Panc1 (cell line): ENCODE data around the gene PSKH1.

Experiments
- POLR2AphosphoS5 ChIP-seq: IDR thresholded peaks from 2 replicates; pipeline ENCODE4 v1.6.1; 2012; ENCODE audit warnings: mild to moderate bottlenecking, low read depth, low read length, moderate library complexity
- TCF7L2 ChIP-seq: IDR thresholded peaks from 2 replicates; pipeline ENCODE4 v1.6.1; 2011; ENCODE audit warnings: mild to moderate bottlenecking, low read depth, low read length, inconsistent platforms
- TF ChIP-seq, protein P1 (sequence below): fragments of 450-650 bp; IDR thresholded peaks from 2 replicates; pipeline ENCODE4 v1.5.1; 2017; ENCODE audit warnings: mild to moderate bottlenecking
- TF ChIP-seq, protein P2 (sequence below), 2 experiments: IDR thresholded peaks; 2 replicates each; pipeline ENCODE4 v1.6.1; 2011 to 2012; ENCODE audit warnings: low read depth in 2 of 2, control low read depth in 1 of 2, low read length in 1 of 2, mild to moderate bottlenecking in 1 of 2, moderate library complexity in 1 of 2; ENCODE audit not compliant: insufficient read depth in 1 of 2

DNA sequence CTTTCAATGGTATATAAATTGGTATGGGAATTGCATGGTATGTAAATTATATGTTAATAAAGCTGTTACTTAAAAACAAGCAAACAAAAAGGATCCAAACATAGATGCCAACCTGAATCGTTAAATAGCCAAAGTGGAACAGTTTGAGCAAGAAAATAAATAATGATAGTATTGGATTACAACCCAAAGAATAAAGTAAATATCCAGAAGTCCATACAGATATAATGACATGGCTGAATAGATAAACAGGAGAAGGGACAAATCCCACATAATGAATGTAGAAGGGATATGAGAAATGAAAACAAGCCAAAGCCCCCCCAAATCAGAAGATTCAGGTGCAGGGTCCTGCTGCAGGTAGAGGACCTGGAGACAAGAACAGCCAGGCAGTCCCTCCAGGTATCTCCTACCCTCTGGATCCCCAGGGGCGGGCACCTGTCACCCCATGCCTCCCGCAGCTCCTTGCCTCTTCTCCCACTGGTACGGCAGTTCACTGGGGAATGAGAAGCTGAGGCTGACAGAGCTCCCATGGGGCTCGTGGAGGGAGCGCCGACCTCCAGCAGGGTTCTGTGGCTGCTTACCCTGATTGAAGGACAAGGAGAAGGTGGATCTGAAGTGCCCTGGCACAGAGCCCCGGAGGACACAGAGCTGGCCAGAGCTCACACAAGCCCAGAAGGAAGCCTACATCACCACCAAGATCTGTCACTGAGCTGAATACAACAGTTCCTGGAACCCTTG lies 60.8 kb downstream of the PSKH1 start:
- no peak for TF ChIP-seq POLR2AphosphoS5
- TF ChIP-seq, protein P1, sequence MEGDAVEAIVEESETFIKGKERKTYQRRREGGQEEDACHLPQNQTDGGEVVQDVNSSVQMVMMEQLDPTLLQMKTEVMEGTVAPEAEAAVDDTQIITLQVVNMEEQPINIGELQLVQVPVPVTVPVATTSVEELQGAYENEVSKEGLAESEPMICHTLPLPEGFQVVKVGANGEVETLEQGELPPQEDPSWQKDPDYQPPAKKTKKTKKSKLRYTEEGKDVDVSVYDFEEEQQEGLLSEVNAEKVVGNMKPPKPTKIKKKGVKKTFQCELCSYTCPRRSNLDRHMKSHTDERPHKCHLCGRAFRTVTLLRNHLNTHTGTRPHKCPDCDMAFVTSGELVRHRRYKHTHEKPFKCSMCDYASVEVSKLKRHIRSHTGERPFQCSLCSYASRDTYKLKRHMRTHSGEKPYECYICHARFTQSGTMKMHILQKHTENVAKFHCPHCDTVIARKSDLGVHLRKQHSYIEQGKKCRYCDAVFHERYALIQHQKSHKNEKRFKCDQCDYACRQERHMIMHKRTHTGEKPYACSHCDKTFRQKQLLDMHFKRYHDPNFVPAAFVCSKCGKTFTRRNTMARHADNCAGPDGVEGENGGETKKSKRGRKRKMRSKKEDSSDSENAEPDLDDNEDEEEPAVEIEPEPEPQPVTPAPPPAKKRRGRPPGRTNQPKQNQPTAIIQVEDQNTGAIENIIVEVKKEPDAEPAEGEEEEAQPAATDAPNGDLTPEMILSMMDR = no peak
- TF ChIP-seq, protein P2, sequence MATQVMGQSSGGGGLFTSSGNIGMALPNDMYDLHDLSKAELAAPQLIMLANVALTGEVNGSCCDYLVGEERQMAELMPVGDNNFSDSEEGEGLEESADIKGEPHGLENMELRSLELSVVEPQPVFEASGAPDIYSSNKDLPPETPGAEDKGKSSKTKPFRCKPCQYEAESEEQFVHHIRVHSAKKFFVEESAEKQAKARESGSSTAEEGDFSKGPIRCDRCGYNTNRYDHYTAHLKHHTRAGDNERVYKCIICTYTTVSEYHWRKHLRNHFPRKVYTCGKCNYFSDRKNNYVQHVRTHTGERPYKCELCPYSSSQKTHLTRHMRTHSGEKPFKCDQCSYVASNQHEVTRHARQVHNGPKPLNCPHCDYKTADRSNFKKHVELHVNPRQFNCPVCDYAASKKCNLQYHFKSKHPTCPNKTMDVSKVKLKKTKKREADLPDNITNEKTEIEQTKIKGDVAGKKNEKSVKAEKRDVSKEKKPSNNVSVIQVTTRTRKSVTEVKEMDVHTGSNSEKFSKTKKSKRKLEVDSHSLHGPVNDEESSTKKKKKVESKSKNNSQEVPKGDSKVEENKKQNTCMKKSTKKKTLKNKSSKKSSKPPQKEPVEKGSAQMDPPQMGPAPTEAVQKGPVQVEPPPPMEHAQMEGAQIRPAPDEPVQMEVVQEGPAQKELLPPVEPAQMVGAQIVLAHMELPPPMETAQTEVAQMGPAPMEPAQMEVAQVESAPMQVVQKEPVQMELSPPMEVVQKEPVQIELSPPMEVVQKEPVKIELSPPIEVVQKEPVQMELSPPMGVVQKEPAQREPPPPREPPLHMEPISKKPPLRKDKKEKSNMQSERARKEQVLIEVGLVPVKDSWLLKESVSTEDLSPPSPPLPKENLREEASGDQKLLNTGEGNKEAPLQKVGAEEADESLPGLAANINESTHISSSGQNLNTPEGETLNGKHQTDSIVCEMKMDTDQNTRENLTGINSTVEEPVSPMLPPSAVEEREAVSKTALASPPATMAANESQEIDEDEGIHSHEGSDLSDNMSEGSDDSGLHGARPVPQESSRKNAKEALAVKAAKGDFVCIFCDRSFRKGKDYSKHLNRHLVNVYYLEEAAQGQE (IDR thresholded peaks at IDR 0.05; ENCODE audit: insufficient read depth in 1 of 2, low read depth in 2 of 2, low read length in 1 of 2) = no peak
- no peak for TF ChIP-seq TCF7L2
